Epithelial cell of esophagus (primary cell): ENCODE data around the gene SPATA12.

Experiments used
- DNase-seq: peaks from one replicate; pipeline ENCODE4 v3.0.0; 2010; ENCODE audit warnings: low read depth
- H3K4me3 ChIP-seq: 2 replicates; pipeline ENCODE4 v1.5.1; 2011; ENCODE audit warnings: mild to moderate bottlenecking, low read length, control low read depth
- CTCF ChIP-seq: IDR thresholded peaks from 2 replicates; pipeline ENCODE4 v1.5.1; 2011; ENCODE audit warnings: low read depth, mild to moderate bottlenecking, low read length, control low read depth, inconsistent platforms; ENCODE audit not compliant: insufficient read depth; ENCODE audit errors: missing control alignments

The SPATA12 gene

GRCh38 chr3:57062101-57062631, 1.7 kb downstream of the SPATA12 start:
- no peak overlapping the region for H3K4me3 ChIP-seq
- no peak for DNase-seq
- TF ChIP-seq CTCF: no peak

- no peak for TF ChIP-seq CTCF
- no peak for DNase-seq
- no peak overlapping the region for H3K4me3 ChIP-seq
These were observed 2.6 kb downstream of the SPATA12 start for GRCh38 chr3:57063032-57063431.

- DNase-seq: no peak
- TF ChIP-seq CTCF: no peak
- H3K4me3 ChIP-seq: no peak overlapping the region
These were observed 3.5 kb downstream of the SPATA12 start for GRCh38 chr3:57064001-57064400.

GRCh38 chr3:57064572-57064971, 4.1 kb downstream of the SPATA12 start:
- no peak for TF ChIP-seq CTCF
- DNase-seq: no peak
- no peak overlapping the region for H3K4me3 ChIP-seq

GRCh38 chr3:57065588-57065987, 5.1 kb downstream of the SPATA12 start:
- H3K4me3 ChIP-seq: no peak overlapping the region
- no peak for TF ChIP-seq CTCF
- peak; percentile 54 for DNase-seq

GRCh38 chr3:57066471-57066870, 6.0 kb downstream of the SPATA12 start:
- DNase-seq: no peak
- no peak for TF ChIP-seq CTCF

GRCh38 chr3:57068437-57069089, 8.1 kb downstream of the SPATA12 start:
- no peak for TF ChIP-seq CTCF
- peak; percentile 90 for DNase-seq
- no peak overlapping the region for H3K4me3 ChIP-seq

More at GRCh38 chr3:57066471-57066870, 6.0 kb downstream of the SPATA12 start:
- no peak overlapping the region for H3K4me3 ChIP-seq
